Right kidney (tissue), 9 donors: ENCODE results near the gene NDC80.
"Not testable (repeated sequence)": the region's sequence is repeated elsewhere in the genome, so short reads cannot be mapped to it uniquely, and the experiment has no call there.

Source experiments
- DNase-seq: peaks from one replicate; pipeline ENCODE4 v3.0.0-alpha.2; 2016
- long read RNA-seq, 8 donors: transcript quantifications; one replicate each; lab custom pipeline, GENCODE V29; 2026

NDC80 gene
- long read RNA-seq, donor 1, partial matches to known transcripts, result 0 of 2 reads
- long read RNA-seq, donor 1, other reads (novel, unspliced or antisense), result 0 of 2 reads
- long read RNA-seq, donor 2, transcript NDC80-201 (17 exons, 2,172 nt), result major isoform, 6 of 6 reads
- long read RNA-seq, donor 2, partial matches to known transcripts, result 0 of 6 reads
- long read RNA-seq, donor 2, other reads (novel, unspliced or antisense), result 0 of 6 reads
- long read RNA-seq, donor 3, partial matches to known transcripts, result 0 of 1 reads
- long read RNA-seq, donor 3, other reads (novel, unspliced or antisense), result 0 of 1 reads
- long read RNA-seq, donor 4, partial matches to known transcripts, result 0 of 2 reads
- long read RNA-seq, donor 4, other reads (novel, unspliced or antisense), result 0 of 2 reads
- long read RNA-seq, donor 5, transcript NDC80-201 (17 exons, 2,172 nt), result major isoform, 6 of 6 reads
- long read RNA-seq, donor 5, partial matches to known transcripts, result 0 of 6 reads
- long read RNA-seq, donor 5, other reads (novel, unspliced or antisense), result 0 of 6 reads
- long read RNA-seq, donor 6, partial matches to known transcripts, result 5 of 8 reads
- long read RNA-seq, donor 6, other reads (novel, unspliced or antisense), result 0 of 8 reads
- long read RNA-seq, donor 7, result 0 reads
- long read RNA-seq, donor 8, result 0 reads

DNA sequence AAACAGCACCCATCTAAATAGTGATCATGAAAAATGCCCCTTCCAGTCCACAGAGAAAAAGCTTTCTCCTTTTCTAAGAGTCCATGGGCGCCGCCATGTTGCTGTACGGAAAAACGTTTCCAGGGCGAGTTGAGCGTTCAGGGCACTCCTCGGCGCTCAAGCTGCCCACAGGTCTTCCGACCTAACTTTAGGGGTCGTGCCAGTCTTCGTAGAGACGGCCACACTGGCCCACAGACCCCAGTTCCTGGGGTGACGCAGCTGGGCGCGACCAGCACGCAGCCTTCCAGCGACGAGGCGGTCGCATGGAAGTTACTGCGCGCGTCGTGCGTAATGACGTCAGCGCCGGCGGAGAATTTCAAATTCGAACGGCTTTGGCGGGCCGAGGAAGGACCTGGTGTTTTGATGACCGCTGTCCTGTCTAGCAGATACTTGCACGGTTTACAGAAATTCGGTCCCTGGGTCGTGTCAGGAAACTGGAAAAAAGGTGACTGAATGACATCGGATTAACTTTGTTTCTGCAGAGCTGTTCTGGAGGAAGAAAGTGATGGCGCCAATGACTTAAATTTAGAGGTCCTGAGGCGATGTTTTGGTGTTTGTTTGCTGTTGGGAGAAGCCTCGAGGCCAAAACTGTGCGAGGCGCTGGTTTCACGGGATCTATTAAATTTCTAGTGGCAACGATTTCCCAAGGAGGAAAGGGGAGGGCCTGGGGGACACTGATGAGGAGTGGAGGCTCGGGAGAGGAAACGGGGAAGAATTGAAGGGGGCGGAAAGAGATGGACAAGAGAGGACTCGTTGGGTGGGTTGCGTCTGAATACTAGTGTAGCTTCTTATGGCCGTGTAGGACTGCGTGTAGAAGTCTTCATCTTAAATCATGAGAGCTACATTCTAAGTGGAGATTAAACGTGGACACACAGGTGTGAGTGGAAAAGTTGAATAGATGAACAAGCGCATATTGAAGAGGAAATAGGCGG lies at the start of gene NDC80, which contains the start of gene METTL4:
NDC80 (plus strand) TSS at position 358 of the 971 bp plus-strand sequence. CDS start 1,429 bp downstream, outside the sequence.
METTL4 (minus strand) TSS at position 306 of the 971 bp plus-strand sequence. CDS start 4,289 bp downstream, outside the sequence.
- peak; percentile 100 for DNase-seq

DNA sequence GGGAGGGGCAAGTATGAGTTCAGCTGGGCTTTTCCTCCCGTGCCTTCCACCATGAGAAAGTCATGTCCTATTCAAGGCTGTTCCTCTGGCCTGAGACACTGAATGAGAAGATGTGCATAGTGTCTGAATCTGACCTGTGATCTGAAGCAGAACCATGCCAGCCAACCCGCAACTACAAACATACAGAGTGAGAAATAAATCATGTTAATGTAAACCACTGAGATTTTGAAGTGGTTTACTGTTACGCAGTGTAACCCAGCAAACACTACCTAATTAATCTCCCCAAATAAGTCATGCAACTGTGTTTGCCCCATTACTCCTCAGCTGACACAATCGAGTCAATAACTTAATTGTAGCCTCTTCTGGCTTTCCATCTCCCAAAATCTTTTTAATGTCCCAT lies 49.2 kb upstream of the NDC80 start:
- no peak for DNase-seq

DNA sequence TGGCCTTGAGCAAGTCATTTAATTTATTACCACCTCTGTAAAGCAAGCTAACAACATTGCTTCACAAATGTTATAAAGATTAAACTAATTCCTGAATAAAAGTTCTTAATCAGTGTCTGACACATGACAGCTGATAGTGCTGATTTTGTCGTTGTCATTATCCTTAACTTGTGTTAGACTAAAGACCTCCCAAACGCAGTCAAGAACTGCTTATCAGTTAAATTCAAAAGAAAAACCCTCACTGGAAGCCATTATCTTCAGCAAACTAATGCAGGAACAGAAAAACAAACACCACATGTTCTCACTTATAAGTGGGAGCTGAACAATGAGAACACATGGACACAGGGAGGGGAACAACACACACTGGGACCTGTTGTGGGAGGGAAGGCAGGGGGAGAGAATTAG lies 46.6 kb upstream of the NDC80 start:
- not testable (repeated sequence) for DNase-seq

DNA sequence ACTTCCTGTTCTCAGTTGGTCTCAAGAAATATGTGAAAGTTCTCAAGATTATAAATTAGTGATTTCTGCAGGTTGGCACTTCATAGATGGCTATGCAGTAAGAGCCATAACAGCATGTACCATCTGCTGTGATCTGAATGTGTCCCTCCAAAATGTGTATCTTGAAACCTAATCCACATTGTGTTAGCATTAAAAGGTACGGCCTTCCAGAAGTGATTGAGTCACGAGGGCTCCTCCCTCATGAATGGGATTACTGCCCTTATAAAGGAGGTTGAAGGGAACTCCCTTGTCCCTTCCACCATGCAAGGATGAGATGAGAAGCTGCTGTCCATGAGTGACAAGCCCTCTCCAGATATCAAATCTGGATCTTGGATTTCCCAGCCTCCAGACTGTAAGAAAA lies 45.0 kb upstream of the NDC80 start:
- no peak for DNase-seq

DNA sequence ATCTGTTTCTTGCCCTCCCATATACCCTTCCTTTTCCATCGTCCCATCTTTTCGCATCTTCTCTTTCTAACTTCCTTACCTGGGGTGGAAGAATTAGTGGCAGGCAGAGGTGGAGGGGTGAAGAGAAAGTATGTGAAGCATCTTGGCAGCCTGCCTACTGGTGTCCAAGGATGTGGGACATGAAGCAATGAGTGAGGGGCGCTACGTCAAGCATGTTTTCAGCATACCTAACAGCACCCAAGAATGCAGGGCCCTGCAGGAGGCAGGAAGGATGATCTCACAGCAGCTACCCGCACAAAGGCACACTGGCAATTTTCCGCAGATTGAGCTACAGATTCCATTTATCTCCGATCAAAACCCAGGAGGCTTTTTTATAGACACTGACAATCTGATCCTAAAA lies 42.2 kb upstream of the NDC80 start:
- no peak for DNase-seq

DNA sequence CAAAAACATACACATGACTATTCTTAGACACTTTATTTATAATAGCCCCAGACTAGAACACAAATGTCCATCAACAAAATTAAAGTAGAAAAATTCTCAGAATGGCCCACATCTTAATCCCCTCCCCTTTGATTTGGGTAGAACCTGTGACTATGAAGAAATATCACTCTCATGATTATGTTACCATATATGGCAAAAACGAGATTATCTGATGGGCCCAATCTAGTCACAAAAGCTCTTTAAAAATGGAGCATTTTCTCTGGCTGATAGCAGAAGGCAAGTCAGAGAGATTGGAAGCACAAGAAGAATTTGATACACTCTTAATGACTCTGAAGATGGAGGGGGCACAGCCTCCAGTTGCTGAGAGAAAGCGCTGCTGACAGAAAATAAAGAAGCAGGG lies 39.6 kb upstream of the NDC80 start:
- no peak for DNase-seq

DNA sequence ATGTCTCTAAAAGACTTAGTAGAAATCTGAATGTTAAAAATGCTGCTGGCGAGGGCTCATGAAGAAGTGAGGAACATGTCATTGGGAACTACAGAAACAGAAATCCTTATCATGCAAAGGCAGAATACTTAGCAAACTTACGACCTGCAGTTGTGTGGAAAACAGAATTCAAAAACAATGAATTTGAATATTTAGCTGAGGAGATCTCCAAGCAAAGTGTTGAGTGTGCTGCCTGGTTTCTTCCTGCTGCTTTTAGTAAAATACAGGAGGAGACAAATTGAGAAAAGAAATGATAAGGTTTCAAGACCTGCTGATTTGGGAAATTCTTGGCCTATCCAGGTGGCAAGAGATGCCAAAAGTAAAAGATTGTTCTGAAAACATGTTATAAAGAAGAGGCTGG lies 38.6 kb upstream of the NDC80 start:
- DNase-seq, result no peak

DNA sequence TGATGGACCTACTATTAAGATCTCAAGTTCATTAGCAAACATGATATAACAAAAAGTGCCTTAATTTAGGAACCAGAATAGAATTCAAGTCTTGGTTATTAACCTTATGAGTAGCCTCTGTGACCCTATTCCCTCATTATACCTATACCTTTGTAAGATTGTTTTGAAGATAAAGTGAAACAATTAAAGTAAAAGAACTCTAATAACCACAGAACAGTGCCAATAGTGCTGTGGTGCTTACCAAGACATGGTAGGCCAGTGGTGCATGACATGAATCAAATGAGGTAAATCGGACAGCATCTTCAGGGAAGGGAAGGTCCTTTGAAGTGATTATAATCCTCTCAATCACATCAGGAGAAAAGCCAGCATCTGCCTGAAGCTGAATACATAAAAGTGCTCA lies 36.5 kb upstream of the NDC80 start:
- DNase-seq, result no peak

DNA sequence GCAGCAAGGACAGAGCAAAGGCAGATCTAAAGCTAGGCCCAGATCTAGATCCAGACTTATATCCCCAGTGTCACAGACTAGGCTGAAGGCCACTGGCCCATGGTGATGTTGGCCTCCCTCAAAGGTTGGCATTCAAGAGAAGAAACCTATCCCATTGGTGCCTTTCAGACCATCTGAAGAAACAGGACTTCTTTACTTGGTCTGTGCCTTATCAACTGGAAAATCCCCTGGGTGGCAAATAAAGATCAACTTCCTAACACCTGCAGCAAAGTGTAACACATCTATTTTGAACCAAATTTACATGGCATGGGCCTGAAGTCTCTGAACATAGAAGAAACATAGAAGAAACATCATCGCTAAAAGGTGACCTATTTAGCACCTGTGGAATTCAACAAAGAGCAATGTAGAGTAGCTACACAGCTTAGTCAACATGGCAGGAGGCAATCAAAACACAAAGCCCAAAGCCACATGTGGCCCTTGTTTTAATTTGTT lies 35.9 kb upstream of the NDC80 start:
- no peak for DNase-seq

DNA sequence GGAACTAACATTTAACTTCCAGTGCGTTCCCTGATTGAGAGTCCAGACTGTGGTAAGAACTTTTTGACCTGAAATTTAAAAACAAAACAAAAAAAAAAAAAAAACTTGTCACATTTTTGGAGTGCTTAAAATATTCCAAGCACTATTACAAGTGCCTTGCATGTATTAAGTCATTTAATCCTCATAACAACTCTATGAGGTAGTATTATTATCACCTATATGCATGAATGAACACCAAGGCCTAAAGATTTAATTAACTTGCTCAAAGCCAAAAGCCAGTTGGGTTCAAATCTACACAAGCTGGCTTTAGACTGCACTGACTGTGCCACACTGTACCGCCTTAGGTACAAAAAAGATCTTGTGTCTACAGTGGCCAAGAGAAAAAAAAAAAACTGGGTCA lies 35.3 kb upstream of the NDC80 start:
- DNase-seq, result no peak

- no peak for DNase-seq
Observed at GRCh38 chr18:2536493-2536892, 34.9 kb upstream of the NDC80 start.

DNA sequence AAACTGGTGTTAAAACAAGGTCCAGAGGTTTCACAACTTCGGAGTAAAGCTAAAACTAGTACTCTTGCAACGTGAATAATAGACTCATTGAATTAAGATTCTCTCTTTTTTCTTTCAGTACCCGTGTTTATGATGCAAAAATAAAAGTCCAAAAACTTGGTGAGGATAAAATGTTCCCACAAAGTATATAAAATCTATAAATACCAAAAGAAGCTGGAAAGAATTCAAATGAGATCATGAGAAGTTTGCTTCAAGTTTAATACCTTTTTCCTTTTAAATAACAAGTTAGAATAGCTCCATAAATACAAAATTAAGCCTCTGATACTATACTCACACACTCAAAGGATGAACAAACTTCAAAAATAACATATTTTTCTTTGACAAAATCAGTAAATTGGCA lies 34.1 kb upstream of the NDC80 start:
- no peak for DNase-seq

- no peak for DNase-seq
Observed at GRCh38 chr18:2538236-2538635, 33.1 kb upstream of the NDC80 start.

DNA sequence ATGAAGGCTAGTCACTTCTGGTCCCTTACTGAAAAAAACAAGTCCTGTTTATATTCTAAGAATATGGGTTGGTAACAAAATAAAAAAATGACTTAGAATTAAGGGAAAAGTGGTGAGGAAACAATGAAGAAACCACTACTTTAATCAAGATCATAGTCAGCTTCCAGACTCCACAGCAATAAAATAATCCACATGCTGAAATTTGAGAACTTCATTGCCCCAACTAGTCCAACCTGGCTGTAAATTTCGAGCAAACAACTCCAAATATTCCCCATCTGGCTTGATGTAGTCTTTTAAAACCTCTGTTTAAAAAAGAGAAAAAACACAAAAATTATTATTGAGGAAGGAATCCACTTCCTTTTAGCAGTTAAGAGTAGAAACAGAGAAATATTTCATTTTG lies 32.5 kb upstream of the NDC80 start:
- DNase-seq, result no peak

DNA sequence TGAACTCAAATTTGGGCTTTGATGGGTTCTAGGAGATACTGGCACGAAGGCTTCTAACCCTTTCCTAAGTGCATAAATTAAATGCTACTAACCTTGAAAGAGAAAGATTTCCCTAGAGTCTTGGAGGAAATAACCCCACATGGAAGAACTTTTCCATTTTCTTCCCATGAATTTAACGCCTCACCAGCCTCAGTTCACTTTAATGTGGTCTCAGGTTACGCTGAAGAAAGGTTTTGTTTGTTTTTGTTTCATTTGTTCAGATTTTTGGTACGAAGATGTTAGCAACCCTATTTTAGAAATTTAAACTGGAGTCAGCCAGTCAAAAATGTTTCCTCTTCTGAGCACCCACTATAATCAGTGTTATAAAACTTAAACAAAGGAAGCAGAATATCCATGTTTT lies 30.8 kb upstream of the NDC80 start:
- no peak for DNase-seq

DNA sequence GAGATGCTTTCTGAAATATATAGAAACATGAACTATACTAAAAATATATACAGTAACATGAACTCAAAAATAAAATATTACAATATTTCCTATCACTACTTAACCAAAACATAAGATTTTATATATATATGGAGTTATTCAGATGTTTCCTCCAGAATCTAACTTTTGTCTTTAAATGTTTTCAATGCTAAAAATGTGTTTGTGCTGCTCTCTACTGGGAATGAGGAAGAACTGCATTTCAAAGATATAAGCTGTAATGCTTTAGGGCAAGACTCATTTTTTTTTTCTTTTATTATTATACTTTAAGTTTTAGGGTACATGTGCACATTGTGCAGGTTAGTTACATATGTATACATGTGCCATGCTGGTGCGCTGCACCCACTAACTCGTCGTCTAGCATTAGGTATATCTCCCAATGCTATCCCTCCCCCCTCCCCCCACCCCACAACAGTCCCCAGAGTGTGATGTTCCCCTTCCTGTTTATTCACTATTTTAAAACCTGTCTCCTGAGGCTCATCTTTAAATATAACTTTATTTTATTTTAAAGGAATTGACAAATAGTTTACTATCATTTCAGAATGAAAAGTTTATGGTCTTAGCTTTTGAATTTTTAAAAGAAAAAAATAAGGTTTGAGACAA lies 29.3 kb upstream of the NDC80 start:
- not testable (repeated sequence) for DNase-seq

DNA sequence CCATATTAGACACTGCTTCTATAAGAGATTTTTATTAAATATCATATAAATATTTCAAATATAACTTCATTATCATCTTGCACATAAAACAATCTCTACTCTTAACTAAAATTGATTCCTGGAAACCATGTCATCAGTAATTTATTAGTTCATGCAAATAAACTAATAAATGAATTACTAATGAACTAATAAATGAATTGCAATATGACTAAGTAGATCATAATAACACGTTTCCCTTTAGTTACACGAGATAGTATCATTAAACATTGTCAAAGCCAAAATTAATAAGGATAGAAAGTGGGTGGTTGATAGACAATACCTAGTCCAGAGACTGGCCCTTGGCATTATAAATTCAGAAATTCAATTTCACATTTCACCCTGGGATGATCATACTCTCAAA lies 26.2 kb upstream of the NDC80 start:
- DNase-seq, result no peak

DNA sequence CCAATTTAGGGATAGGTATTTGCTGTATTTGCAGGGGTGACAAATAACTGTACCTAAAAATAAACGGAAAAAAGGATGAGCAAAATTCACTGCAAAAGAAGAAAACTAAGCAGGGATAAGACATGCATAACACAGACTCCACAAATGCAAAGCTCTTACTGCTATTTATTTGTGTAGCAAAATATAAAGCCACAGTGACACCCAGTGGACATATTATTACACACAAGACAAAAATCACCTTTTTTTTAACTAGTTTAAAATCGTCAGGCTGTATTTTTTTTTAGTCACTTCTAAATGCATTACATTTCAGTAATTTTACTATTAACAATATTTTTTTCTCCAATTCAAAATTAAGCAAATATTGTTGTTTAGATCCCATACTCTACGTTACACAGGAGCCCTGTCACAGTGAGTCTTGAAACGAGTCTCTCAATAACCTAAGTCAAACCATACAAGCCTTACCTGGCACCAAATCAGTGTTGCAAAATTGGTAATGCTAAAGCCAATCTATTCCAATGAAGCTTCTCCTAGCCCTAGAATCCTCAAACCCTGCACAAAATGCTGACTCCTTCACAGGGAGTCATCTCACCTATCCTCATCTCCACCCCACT lies 23.8 kb upstream of the NDC80 start:
- DNase-seq, result peak; percentile 5

GRCh38 chr18:2549462-2549861 lies 21.9 kb upstream of the NDC80 start:
- DNase-seq, result no peak

DNA sequence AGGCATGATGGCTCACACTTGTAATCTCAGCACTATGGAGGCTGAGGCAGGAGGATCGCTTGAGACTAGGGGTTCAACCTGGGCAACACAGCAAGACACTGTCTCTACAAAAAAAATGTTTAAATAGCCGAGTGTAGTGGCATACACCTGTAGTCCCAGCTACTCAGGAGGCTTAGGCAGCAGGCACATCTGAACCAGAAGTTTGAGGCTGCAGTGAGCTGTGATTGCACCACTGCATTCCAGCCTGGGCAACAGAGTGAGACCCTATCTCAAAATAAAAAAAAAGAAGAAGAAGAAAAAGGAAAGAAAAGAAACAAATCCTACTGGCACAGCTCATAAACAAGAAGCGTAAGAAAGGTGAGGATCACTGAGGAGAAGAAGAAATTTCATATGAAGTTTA lies 19.9 kb upstream of the NDC80 start:
- no peak for DNase-seq

DNA sequence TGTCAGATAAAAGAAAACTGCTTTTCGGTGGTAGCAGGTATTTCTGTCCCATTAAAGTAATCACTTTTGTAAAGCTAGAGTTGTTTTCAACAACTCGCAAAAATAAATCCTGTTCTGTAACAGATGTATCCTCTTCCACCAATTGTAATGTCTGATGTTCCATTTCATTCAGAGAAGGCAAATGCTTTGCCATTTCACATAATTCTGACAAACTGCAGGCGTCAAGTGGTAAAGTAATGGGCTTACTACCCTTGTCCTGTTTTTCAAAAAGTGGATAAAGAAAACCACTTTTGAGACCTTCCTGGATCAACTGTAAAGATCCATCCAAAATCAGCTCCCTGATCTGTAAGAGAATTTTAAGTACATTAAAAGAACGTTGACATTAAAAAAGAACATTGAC lies 16.7 kb upstream of the NDC80 start:
- no peak for DNase-seq

GRCh38 chr18:2555895-2556294 lies 15.5 kb upstream of the NDC80 start:
- DNase-seq, result no peak
